B cell (primary cell): ENCODE measurements around the gene RPL13A.

Experiments used
- EZH2 ChIP-seq: IDR thresholded peaks from 2 replicates; pipeline ENCODE4 v1.6.1; 2012; ENCODE audit warnings: borderline replicate concordance, low read depth, mild to moderate bottlenecking, moderate library complexity, low read length; ENCODE audit not compliant: insufficient read depth, poor library complexity, severe bottlenecking
- TF ChIP-seq, protein P1 (sequence below): fragments of 200-600 bp; IDR thresholded peaks from one replicate; pipeline ENCODE4 v1.8.0; 2022; ENCODE audit warnings: antibody characterized with exemption, mild to moderate bottlenecking

DNA sequence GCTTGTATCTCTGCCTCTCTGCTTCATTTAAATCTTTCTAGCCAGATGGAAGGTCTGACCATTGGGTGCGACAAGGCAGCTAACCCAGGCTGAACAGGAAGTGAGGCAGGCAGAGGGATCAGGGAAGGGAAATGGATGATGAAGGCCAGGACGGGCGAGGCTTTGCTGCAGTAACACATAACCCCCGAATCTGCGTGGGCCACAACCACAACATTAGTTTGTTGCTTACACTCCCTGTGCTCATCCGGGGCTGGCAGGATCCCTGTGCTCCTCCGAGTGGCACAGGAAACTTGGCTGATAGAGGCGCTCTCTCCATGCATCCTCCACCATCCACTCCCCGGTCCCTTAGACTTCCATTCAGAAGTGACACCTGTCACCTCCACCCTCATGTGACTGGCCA, 14.5 kb upstream of the RPL13A start:
- TF ChIP-seq, protein P1, sequence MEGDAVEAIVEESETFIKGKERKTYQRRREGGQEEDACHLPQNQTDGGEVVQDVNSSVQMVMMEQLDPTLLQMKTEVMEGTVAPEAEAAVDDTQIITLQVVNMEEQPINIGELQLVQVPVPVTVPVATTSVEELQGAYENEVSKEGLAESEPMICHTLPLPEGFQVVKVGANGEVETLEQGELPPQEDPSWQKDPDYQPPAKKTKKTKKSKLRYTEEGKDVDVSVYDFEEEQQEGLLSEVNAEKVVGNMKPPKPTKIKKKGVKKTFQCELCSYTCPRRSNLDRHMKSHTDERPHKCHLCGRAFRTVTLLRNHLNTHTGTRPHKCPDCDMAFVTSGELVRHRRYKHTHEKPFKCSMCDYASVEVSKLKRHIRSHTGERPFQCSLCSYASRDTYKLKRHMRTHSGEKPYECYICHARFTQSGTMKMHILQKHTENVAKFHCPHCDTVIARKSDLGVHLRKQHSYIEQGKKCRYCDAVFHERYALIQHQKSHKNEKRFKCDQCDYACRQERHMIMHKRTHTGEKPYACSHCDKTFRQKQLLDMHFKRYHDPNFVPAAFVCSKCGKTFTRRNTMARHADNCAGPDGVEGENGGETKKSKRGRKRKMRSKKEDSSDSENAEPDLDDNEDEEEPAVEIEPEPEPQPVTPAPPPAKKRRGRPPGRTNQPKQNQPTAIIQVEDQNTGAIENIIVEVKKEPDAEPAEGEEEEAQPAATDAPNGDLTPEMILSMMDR = no peak
- TF ChIP-seq EZH2 = no peak
